GM12872 (cell line): ENCODE results near the gene ARAP1.

Experiments used
- CTCF ChIP-seq: IDR thresholded peaks from 3 replicates; pipeline ENCODE4 v1.5.1; 2011; ENCODE audit warnings: low read depth, mild to moderate bottlenecking, low read length, moderate library complexity; ENCODE audit not compliant: insufficient read depth

Gene ARAP1

GRCh38 chr11:72709478-72710238 lies 42.5 kb downstream of the ARAP1 start:
- TF ChIP-seq CTCF: no peak

- no peak for TF ChIP-seq CTCF
Measured at GRCh38 chr11:72707032-72707431, 45.2 kb downstream of the ARAP1 start.

- TF ChIP-seq CTCF: no peak
Measured at GRCh38 chr11:72706579-72706978, 45.6 kb downstream of the ARAP1 start.

- TF ChIP-seq CTCF: no peak
Measured at GRCh38 chr11:72705442-72706365, 46.5 kb downstream of the ARAP1 start.

- no peak for TF ChIP-seq CTCF
Measured at GRCh38 chr11:72704783-72705265, 47.4 kb downstream of the ARAP1 start.

- TF ChIP-seq CTCF: peak; percentile 20; the same call in 1 of the 3 replicates
Measured at GRCh38 chr11:72704028-72704782, 48.0 kb downstream of the ARAP1 start.
